ENCODE measurements around the gene FAM200A.
A peak's percentile ranks its signal among the peaks of the same experiment; 100 is the strongest.
"Not testable (repeated sequence)": the region's sequence is repeated elsewhere in the genome, so short reads cannot be mapped to it uniquely, and the experiment has no call there.

The FAM200A gene

DNA sequence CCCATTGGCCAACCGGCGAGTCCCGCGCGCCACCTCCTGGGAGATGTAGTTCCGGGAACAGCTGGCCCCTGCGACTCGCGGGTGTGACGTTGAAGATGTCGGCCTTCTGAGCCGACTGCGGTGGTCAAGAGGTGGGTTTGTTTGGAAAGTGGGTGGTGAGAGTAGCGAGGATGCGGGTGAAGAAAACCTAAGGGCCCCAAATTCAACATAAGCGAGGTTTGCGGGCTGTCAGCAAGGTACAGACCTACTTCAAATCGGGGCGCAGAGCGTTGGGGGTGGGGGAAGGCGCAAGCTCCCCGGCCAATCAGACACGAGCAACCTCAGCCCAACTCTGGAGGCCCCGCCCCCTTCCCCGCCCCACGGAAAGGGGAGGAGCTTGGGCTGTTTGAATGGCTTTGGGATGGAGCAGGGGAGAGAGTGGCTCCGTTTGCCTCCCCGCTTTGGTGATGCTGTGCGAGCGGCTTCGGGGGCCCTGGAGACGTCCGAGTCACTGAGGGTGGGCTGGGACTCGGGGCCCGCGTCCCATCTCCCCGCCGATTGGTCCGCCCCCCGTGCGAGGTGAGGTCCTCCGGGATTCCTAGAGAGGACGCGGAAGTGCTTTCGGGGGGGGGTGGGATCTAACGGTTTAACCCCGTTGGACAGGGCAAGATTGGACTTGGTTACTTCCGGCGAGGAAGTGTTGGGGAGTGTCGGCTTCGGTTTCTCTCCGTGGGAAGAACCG lies 47.2 kb downstream of the FAM200A start, which contains the start of gene ZKSCAN5:
Gene ZKSCAN5 (plus strand): TSS at position 60 of the 721 bp plus-strand sequence. CDS start 1,383 bp downstream, outside the sequence.
- FAIRE-seq (peak; percentile 28), DNase-seq (ENCODE audit: low spot score) (peak; percentile 95)

- peak; percentile 76 for FAIRE-seq
- no peak for DNase-seq (ENCODE audit: low spot score)
These were observed 47.7 kb downstream of the FAM200A start for GRCh38 chr7:99504281-99504602.

GRCh38 chr7:99501236-99501635 lies 50.7 kb downstream of the FAM200A start:
- not testable (repeated sequence) for DNase-seq (ENCODE audit: low spot score); FAIRE-seq

GRCh38 chr7:99500637-99501009 lies 51.3 kb downstream of the FAM200A start:
- DNase-seq (ENCODE audit: low spot score), result no peak
- no peak for FAIRE-seq

DNA sequence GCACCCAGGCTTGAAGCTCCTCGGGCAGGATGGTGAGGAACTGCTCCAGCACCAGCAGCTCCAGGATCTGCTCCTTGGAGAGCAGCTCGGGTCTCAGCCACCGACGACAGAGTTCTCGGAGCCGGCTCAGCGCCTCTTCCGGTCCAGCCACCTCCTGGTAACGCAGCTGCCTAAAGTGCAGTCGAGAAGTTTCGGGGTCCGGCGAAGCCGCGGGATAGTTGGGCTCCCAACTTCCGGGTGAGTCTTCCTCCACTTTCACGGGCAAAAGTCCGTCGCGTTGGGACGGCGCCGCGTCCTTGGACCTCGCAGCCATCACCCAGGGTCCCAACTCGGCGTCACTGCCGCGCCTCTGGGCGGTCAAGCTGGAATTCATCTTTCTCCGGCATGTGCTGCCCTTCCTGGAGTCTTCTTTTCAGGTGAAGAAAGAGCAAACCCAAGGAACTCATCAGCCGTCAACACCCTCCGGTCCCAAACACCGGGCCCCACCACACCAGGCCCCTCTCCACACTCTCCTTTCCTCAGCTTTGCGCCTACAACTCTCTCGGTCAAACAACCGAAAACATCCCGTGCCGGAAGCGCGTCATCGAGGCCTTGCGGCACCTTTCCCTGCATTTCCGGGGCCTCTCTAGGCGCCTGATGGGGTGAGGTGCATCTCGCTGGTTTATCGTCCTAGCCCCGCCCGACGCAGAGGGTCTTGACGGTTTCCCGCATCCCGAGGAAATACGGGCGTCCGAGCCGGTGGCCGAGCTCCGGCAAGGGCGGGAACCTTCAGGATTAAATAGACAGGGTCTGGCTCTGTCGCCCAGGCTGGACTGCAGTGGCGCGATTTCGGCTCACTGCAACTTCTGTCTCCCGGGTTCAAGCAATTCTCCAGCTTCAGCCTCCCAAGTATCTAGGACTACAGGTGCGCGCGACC lies 51.9 kb downstream of the FAM200A start, which contains the start of gene ZNF394:
Gene ZNF394 (minus strand): TSS at position 561 of the 916 bp plus-strand sequence. CDS start 188 bp downstream, at position 373.
- peak; percentile 46 for FAIRE-seq
- peak; percentile 81 for DNase-seq (ENCODE audit: low spot score)

- no peak for DNase-seq (ENCODE audit: low spot score)
- no peak for FAIRE-seq
These were observed 52.6 kb downstream of the FAM200A start for GRCh38 chr7:99499371-99499720.

GRCh38 chr7:99498546-99498944 lies 53.4 kb downstream of the FAM200A start:
- no peak for FAIRE-seq
- DNase-seq (ENCODE audit: low spot score), result no peak

DNA sequence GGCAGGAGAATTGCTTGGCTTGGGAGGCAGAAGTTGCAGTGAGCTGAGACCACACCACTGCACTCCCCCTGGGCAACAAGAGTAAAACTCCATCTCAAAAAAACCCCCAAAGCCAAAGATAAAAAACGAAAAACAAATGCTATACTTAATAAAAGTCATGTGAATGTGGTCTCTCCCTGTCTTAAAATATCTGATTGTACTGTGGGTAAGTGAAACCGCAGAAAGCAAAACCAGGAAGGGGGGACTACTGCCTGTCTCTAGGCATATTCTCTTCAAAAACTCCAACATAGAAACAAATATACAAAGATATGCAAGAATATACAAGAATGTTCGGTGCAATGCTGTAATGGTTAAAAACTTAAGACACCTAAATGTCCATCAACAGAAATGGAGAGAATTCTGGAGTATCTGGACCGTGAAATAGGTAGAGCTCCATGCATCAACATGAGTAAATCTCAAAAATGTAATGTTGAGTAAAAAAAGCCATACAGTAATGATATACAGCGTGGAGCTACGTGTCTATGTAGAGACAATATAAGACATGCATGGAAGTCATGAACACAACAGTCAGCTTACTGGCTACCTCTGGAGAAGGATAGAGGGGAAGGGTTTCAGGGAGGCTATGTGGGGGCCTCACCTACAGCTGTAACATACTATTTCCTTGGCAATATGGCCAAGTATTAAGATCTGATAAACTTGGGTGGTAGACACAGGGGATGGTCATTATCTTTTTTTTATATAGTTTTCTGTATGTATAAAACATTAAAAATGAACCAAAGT lies 54.0 kb downstream of the FAM200A start:
- DNase-seq (ENCODE audit: low spot score) (no peak), FAIRE-seq (no peak)
